PC-3 (cell line): ENCODE results near the gene DICER1. TPM values are rescaled to one million over a fixed set of nuclear protein-coding genes. Genes with fewer than 3 reads are reported as not detected.

ENCODE experiments used
- ATAC-seq: fragments of 200-7000 bp; cut with Tn5 transposase; 2 replicates; pipeline ENCODE4 v1.9.1; 2020; ENCODE audit warnings: mild to moderate bottlenecking, moderate library complexity
- BruUV-seq: library from RNA; stranded (reverse); fragments of 400-500 nt; replicated peaks from 2 replicates; lab custom pipeline; 2021; lab: Mats Ljungman, UMichigan
- CTCF ChIA-PET: fragments of 300-600 bp; sonication (Branson Sonifier 250); formaldehyde crosslinking; loops from one replicate; lab custom pipeline; 2022; ENCODE audit warnings: antibody characterized with exemption; lab: Charles Lee
- POLR2A ChIA-PET: fragments of 300-600 bp; sonication (Branson Sonifier 250); formaldehyde crosslinking; loops from one replicate; lab custom pipeline; 2022; ENCODE audit warnings: antibody characterized with exemption; ENCODE audit not compliant: unreplicated experiment; lab: Charles Lee
- DNase-seq: peaks from one replicate; pipeline ENCODE4 v3.0.0-alpha.2; 2015
- H2AFZ ChIP-seq: fragments of 300-600 bp; sonication (generic); 2 replicates; pipeline ENCODE4 v1.6.0; 2016; ENCODE audit warnings: antibody characterized with exemption, low read length
- H3F3A ChIP-seq: fragments of 300-600 bp; sonication (generic); one replicate; pipeline ENCODE4 v1.6.0; 2017; ENCODE audit warnings: antibody characterized with exemption, low read length, control low read depth, mild to moderate bottlenecking; ENCODE audit not compliant: unreplicated experiment
- H3K27ac ChIP-seq: fragments of 300-600 bp; sonication (generic); 2 replicates; pipeline ENCODE4 v1.5.1; 2016; ENCODE audit warnings: mild to moderate bottlenecking, low read length
- H3K27me3 ChIP-seq: fragments of 300-600 bp; sonication (generic); 2 replicates; pipeline ENCODE4 v1.6.1; 2016; ENCODE audit warnings: low read length, mixed read lengths
- H3K36me3 ChIP-seq: fragments of 300-600 bp; sonication (generic); 2 replicates; pipeline ENCODE4 v1.6.1; 2016; ENCODE audit warnings: low read depth, mixed run types, low read length, mixed read lengths
- H3K4me1 ChIP-seq: fragments of 300-600 bp; sonication (generic); 2 replicates; pipeline ENCODE4 v1.5.1; 2016; ENCODE audit warnings: low read length; ENCODE audit not compliant: insufficient read depth
- H3K4me2 ChIP-seq: fragments of 300-600 bp; sonication (generic); 2 replicates; pipeline ENCODE4 v1.6.0; 2016; ENCODE audit warnings: low read length
- H3K4me3 ChIP-seq: fragments of 300-600 bp; sonication (generic); 2 replicates; pipeline ENCODE4 v1.5.1; 2016; ENCODE audit warnings: mild to moderate bottlenecking, low read length, mixed read lengths
- H3K79me2 ChIP-seq: fragments of 300-600 bp; sonication (generic); 2 replicates; pipeline ENCODE4 v1.6.1; 2017; ENCODE audit warnings: low read length, mixed read lengths
- H3K9ac ChIP-seq: fragments of 300-600 bp; sonication (generic); 2 replicates; pipeline ENCODE4 v1.6.0; 2016; ENCODE audit warnings: mild to moderate bottlenecking, low read length
- H3K9me2 ChIP-seq: fragments of 300-600 bp; sonication (generic); replicated peaks from 2 replicates; pipeline ENCODE4 v1.6.1; 2016; ENCODE audit warnings: mixed run types, low read length, mixed read lengths
- H3K9me3 ChIP-seq: fragments of 300-600 bp; sonication (generic); 2 replicates; pipeline ENCODE4 v1.6.1; 2016; ENCODE audit warnings: low read length, mixed read lengths
- H4K20me1 ChIP-seq: fragments of 300-600 bp; sonication (generic); 2 replicates; pipeline ENCODE4 v1.6.1; 2016; ENCODE audit warnings: low read length, mixed read lengths
- CTCF ChIP-seq: fragments of 300-600 bp; sonication (generic); conservative IDR thresholded peaks from 2 replicates; pipeline ENCODE4 v1.5.1; 2017; ENCODE audit warnings: antibody characterized with exemption, low read depth, mild to moderate bottlenecking, low read length
- EZH2 ChIP-seq: fragments of 300-600 bp; sonication (generic); IDR thresholded peaks from one replicate; pipeline ENCODE4 v1.6.1; 2017; ENCODE audit warnings: antibody characterized with exemption, mild to moderate bottlenecking, low read length; ENCODE audit not compliant: unreplicated experiment
- EZH2phosphoT487 ChIP-seq: fragments of 300-600 bp; sonication (generic); IDR thresholded peaks from 2 replicates; pipeline ENCODE4 v1.6.1; 2018; ENCODE audit warnings: mild to moderate bottlenecking, antibody characterized with exemption, low read length, borderline replicate concordance
- intact Hi-C: fragments of 100-400 bp; cut with micrococcal nuclease; formaldehyde crosslinking; loops from 2 replicates; pipeline ENCODE4 v1.9.0; 2023
- total RNA-seq: library from RNA; depleted of rRNA; stranded (reverse); fragments of >200 nt; gene quantifications from 2 replicates; pipeline ENCODE4 v1.2.3, GENCODE V29; 2014

DICER1 gene
- total RNA-seq, 1 experiment from 2014 or later: 29.9 TPM

GRCh38 chr14:95040708-95041476 lies 116.4 kb downstream of the DICER1 start:
- H3K36me3 ChIP-seq: no peaks in the 10 kb centered on the region
- no peak for DNase-seq
- no peaks in the 10 kb centered on the region for H4K20me1 ChIP-seq
- H3K9me3 ChIP-seq: no peaks in the 10 kb centered on the region
- no peak for TF ChIP-seq EZH2
- no peak overlapping the region for H3K4me2 ChIP-seq
- ATAC-seq: no peak
- intact Hi-C loops: no loop called here
- CTCF ChIA-PET: no interaction called here
- no peak overlapping the region for H3K27ac ChIP-seq
- no peak overlapping the region for H3K9ac ChIP-seq
- no peaks in the 10 kb centered on the region for H3F3A ChIP-seq
- H2AFZ ChIP-seq: no peak overlapping the region
- BruUV-seq: no TSS peak
- H3K79me2 ChIP-seq: no peaks in the 10 kb centered on the region
- H3K9me2 ChIP-seq: no peaks in the 10 kb centered on the region
- H3K27me3 ChIP-seq: peaks cover 74% of the 10 kb centered on the region
- no peaks in the 10 kb centered on the region for H3K4me1 ChIP-seq
- POLR2A ChIA-PET: no interaction called here
- no peak overlapping the region for H3K4me3 ChIP-seq

- DNase-seq (no peak), ATAC-seq (no peak)
- H3K27ac ChIP-seq: no peak overlapping the region
- TF ChIP-seq EZH2 (no peak), CTCF (no peak), EZH2phosphoT487 (no peak)
- BruUV-seq: no TSS peak
- no peaks in the 10 kb centered on the region for H3K9me3 ChIP-seq
- CTCF ChIA-PET: no interaction called here
- H3K36me3 ChIP-seq: no peaks in the 10 kb centered on the region
- H3K4me1 ChIP-seq: no peaks in the 10 kb centered on the region
- H3F3A ChIP-seq: no peaks in the 10 kb centered on the region
- no peaks in the 10 kb centered on the region for H4K20me1 ChIP-seq
- POLR2A ChIA-PET: no interaction called here
- no peak overlapping the region for H3K4me3 ChIP-seq
- no peak overlapping the region for H2AFZ ChIP-seq
- no peaks in the 10 kb centered on the region for H3K79me2 ChIP-seq
- no peaks in the 10 kb centered on the region for H3K9me2 ChIP-seq
- H3K9ac ChIP-seq: no peak overlapping the region
- no peak overlapping the region for H3K4me2 ChIP-seq
- intact Hi-C loops: no loop called here
- peaks cover 65% of the 10 kb centered on the region for H3K27me3 ChIP-seq
These were observed 117.4 kb downstream of the DICER1 start for GRCh38 chr14:95039993-95040348.

GRCh38 chr14:95039259-95039992 lies 117.9 kb downstream of the DICER1 start:
- H3K9me2 ChIP-seq: no peaks in the 10 kb centered on the region
- POLR2A ChIA-PET: no interaction called here
- H3K4me2 ChIP-seq: no peak overlapping the region
- H2AFZ ChIP-seq: no peak overlapping the region
- H3K36me3 ChIP-seq: no peaks in the 10 kb centered on the region
- H3K4me3 ChIP-seq: no peak overlapping the region
- no peaks in the 10 kb centered on the region for H3K4me1 ChIP-seq
- no peaks in the 10 kb centered on the region for H3K9me3 ChIP-seq
- intact Hi-C loops: no loop called here
- H3F3A ChIP-seq: no peaks in the 10 kb centered on the region
- H3K27me3 ChIP-seq: peaks cover 60% of the 10 kb centered on the region
- CTCF ChIA-PET: no interaction called here
- ATAC-seq (no peak), DNase-seq (no peak)
- H3K27ac ChIP-seq: no peak overlapping the region
- H3K9ac ChIP-seq: no peak overlapping the region
- no TSS peak for BruUV-seq
- TF ChIP-seq EZH2 (no peak), EZH2phosphoT487 (no peak), CTCF (no peak)
- H4K20me1 ChIP-seq: no peaks in the 10 kb centered on the region
- H3K79me2 ChIP-seq: no peaks in the 10 kb centered on the region
